SK-N-SH treated with all-trans-retinoic acid at 6 μM for 48 hours (cell line): Measurements from ENCODE around the gene ARL4C.
"Not testable (repeated sequence)": the region's sequence is repeated elsewhere in the genome, so short reads cannot be mapped to it uniquely, and the experiment has no call there.

ENCODE experiments used
- ATAC-seq: fragments of 200-7000 bp; cut with Tn5 transposase; 3 replicates; pipeline ENCODE4 v1.9.1; 2020; ENCODE audit warnings: mild to moderate bottlenecking, moderate library complexity
- ARNTL ChIP-seq: fragments of 450-650 bp; formaldehyde crosslinking; IDR thresholded peaks from 2 replicates; pipeline ENCODE4 v1.5.0; 2020; ENCODE audit warnings: low read depth, mild to moderate bottlenecking, moderate library complexity, borderline replicate concordance
- BACH2 ChIP-seq: fragments of 250-450 bp; sonication (Bioruptor Pico); IDR thresholded peaks from 2 replicates; pipeline ENCODE4 v1.9.0; 2021; ENCODE audit warnings: mild to moderate bottlenecking, borderline replicate concordance
- CREB5 ChIP-seq: fragments of 250-450 bp; sonication (Bioruptor Pico); IDR thresholded peaks from 2 replicates; pipeline ENCODE4 v1.5.1; 2020; ENCODE audit warnings: low read depth, mild to moderate bottlenecking, moderate library complexity
- CSDC2 ChIP-seq: fragments of 250-450 bp; sonication (Bioruptor Pico); IDR thresholded peaks from 2 replicates; pipeline ENCODE4 v1.5.0; 2020; ENCODE audit warnings: mild to moderate bottlenecking, moderate library complexity
- CSRNP3 ChIP-seq: fragments of 250-450 bp; sonication (Bioruptor Pico); IDR thresholded peaks from 2 replicates; pipeline ENCODE4 v1.5.1; 2021; ENCODE audit warnings: mild to moderate bottlenecking, moderate library complexity
- ESRRG ChIP-seq: fragments of 250-450 bp; sonication (Bioruptor Pico); IDR thresholded peaks from 2 replicates; pipeline ENCODE4 v1.6.1; 2021; ENCODE audit warnings: mild to moderate bottlenecking
- GLIS3 ChIP-seq: fragments of 250-450 bp; sonication (Bioruptor Pico); IDR thresholded peaks from 2 replicates; pipeline ENCODE4 v1.5.0; 2020; ENCODE audit warnings: mild to moderate bottlenecking, moderate library complexity
- ISL1 ChIP-seq: fragments of 250-450 bp; sonication (Bioruptor Pico); IDR thresholded peaks from 2 replicates; pipeline ENCODE4 v2.1.2; 2022; ENCODE audit warnings: mild to moderate bottlenecking, moderate library complexity
- OSR1 ChIP-seq: fragments of 250-450 bp; sonication (Bioruptor Pico); IDR thresholded peaks from 2 replicates; pipeline ENCODE4 v1.8.0; 2022; ENCODE audit warnings: moderate library complexity, mild to moderate bottlenecking, inconsistent platforms
- POU6F1 ChIP-seq: fragments of 250-450 bp; sonication (Bioruptor Pico); IDR thresholded peaks from 2 replicates; pipeline ENCODE4 v1.8.0; 2021; ENCODE audit warnings: low read depth, mild to moderate bottlenecking, moderate library complexity, borderline replicate concordance
- PPARA ChIP-seq: fragments of 250-450 bp; sonication (Bioruptor Pico); IDR thresholded peaks from 2 replicates; pipeline ENCODE4 v1.5.0; 2020; ENCODE audit warnings: mild to moderate bottlenecking, borderline replicate concordance
- RARB ChIP-seq: fragments of 250-450 bp; sonication (Bioruptor Pico); IDR thresholded peaks from 2 replicates; pipeline ENCODE4 v1.8.0; 2021; ENCODE audit warnings: mild to moderate bottlenecking, moderate library complexity
- TCF4 ChIP-seq: fragments of 250-450 bp; sonication (Bioruptor Pico); IDR thresholded peaks from 2 replicates; pipeline ENCODE4 v1.8.0; 2021; ENCODE audit warnings: mild to moderate bottlenecking, moderate library complexity, borderline replicate concordance
- TOX ChIP-seq: fragments of 250-450 bp; sonication (Bioruptor Pico); IDR thresholded peaks from 2 replicates; pipeline ENCODE4 v1.8.0; 2021; ENCODE audit warnings: mild to moderate bottlenecking, moderate library complexity, borderline replicate concordance
- TSHZ2 ChIP-seq: fragments of 250-450 bp; sonication (Bioruptor Pico); IDR thresholded peaks from 2 replicates; pipeline ENCODE4 v1.5.0; 2020; ENCODE audit warnings: mild to moderate bottlenecking, moderate library complexity
- ZFP3 ChIP-seq: fragments of 250-450 bp; sonication (Bioruptor Pico); IDR thresholded peaks from 2 replicates; pipeline ENCODE4 v1.5.0; 2020; ENCODE audit warnings: mild to moderate bottlenecking, moderate library complexity
- ZFP30 ChIP-seq: fragments of 450-650 bp; formaldehyde crosslinking; IDR thresholded peaks from 2 replicates; pipeline ENCODE4 v1.5.0; 2022; ENCODE audit warnings: mild to moderate bottlenecking, moderate library complexity
- ZNF565 ChIP-seq: fragments of 450-650 bp; formaldehyde crosslinking; conservative IDR thresholded peaks from 2 replicates; pipeline ENCODE4 v1.5.0; 2020; ENCODE audit warnings: low read depth, mild to moderate bottlenecking, moderate library complexity
- ZNF8 ChIP-seq: fragments of 450-650 bp; formaldehyde crosslinking; IDR thresholded peaks from 2 replicates; pipeline ENCODE4 v1.5.0; 2020; ENCODE audit warnings: mild to moderate bottlenecking, moderate library complexity
- TF ChIP-seq, protein P1 (sequence below): fragments of 250-450 bp; sonication (Bioruptor Pico); IDR thresholded peaks from 2 replicates; pipeline ENCODE4 v1.8.0; 2020; ENCODE audit warnings: mild to moderate bottlenecking, moderate library complexity, borderline replicate concordance

The ARL4C gene

DNA sequence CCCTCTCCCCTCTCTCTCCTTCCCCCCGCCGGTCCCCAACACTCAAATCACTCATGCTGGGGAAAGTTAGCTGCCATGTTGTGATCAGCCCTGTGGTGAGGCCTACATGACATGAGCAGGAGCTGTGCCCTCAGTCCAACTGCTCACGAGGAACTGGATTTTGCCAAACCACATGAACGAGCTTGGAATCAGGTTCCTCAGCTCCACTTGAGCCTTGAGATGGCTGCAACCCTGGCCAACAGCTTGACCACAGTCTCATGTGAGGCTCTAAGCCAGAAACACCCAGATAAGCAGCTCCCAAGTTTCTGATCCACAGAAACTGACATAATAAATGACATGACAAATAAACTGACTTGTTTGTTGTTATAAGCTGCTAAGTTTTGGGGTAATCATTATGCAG, 38.4 kb downstream of the ARL4C start:
- TF ChIP-seq TCF4 (no peak), ZNF8 (CRISPR knock-in tag) (no peak), BACH2 (CRISPR knock-in tag) (no peak), CSRNP3 (CRISPR knock-in tag) (no peak), TSHZ2 (CRISPR knock-in tag) (no peak), GLIS3 (CRISPR knock-in tag) (no peak), ARNTL (CRISPR knock-in tag) (no peak), ESRRG (CRISPR knock-in tag) (no peak), OSR1 (CRISPR knock-in tag) (no peak), ZFP3 (CRISPR knock-in tag) (no peak), CREB5 (CRISPR knock-in tag) (no peak), ISL1 (CRISPR knock-in tag) (no peak), TOX (CRISPR knock-in tag) (no peak), RARB (CRISPR knock-in tag) (no peak), ZNF565 (CRISPR knock-in tag) (no peak)
- TF ChIP-seq, protein P1, sequence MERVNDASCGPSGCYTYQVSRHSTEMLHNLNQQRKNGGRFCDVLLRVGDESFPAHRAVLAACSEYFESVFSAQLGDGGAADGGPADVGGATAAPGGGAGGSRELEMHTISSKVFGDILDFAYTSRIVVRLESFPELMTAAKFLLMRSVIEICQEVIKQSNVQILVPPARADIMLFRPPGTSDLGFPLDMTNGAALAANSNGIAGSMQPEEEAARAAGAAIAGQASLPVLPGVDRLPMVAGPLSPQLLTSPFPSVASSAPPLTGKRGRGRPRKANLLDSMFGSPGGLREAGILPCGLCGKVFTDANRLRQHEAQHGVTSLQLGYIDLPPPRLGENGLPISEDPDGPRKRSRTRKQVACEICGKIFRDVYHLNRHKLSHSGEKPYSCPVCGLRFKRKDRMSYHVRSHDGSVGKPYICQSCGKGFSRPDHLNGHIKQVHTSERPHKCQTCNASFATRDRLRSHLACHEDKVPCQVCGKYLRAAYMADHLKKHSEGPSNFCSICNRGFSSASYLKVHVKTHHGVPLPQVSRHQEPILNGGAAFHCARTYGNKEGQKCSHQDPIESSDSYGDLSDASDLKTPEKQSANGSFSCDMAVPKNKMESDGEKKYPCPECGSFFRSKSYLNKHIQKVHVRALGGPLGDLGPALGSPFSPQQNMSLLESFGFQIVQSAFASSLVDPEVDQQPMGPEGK (CRISPR knock-in tag) = no peak
- TF ChIP-seq, all 23 proteins: peak for 0
- no peak for ATAC-seq

DNA sequence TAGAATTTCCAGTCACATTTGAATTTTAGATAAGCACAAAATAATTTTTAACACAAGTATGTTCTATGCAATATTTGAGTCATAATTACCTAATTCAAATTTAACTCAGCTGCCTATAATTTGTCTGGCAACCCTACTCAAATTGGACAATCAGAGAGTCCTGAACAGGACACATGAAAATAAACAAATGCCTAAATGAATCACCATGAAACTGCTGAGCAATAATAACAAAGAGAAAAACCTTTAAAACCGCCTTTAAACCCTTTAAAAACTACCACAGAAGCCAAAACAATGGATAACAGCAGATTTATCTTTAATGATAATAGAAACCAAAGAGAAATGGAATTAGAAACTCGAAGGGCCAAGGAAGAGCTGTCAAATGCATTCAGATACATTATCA, 39.5 kb downstream of the ARL4C start:
- TF ChIP-seq, protein P1 (CRISPR knock-in tag) = no peak
- no peak for TF ChIP-seq ESRRG (CRISPR knock-in tag)
- no peak for TF ChIP-seq ZNF565 (CRISPR knock-in tag)
- no peak for TF ChIP-seq ARNTL (CRISPR knock-in tag)
- no peak for TF ChIP-seq ZNF8 (CRISPR knock-in tag)
- no peak for TF ChIP-seq TSHZ2 (CRISPR knock-in tag)
- TF ChIP-seq TCF4 = no peak
- no peak for TF ChIP-seq PPARA (CRISPR knock-in tag)
- no peak for TF ChIP-seq RARB (CRISPR knock-in tag)
- TF ChIP-seq ZFP3 (CRISPR knock-in tag) = no peak
- TF ChIP-seq POU6F1 (CRISPR knock-in tag) = no peak
- no peak for TF ChIP-seq CSDC2 (CRISPR knock-in tag)
- no peak for TF ChIP-seq ZFP30 (CRISPR knock-in tag)
- ATAC-seq = no peak

DNA sequence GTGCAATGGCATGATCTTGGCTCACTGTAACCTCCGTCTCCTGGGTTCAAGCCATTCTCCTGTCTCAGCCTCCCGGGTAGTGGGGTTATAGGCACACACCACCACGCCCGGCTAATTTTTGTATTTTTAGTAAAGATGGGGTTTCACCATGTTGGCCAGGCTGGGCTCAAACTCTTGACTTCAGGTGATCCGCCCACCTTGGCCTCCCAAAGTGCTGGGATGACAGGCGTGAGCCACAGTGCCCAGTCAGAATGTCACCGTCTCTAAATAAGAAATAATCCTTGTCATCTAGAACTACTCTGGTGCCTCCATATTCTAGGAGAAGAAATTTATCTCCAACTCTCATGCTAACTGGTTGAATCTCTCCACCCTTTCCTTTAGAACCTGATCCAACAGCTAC, 41.6 kb downstream of the ARL4C start:
- ATAC-seq = not testable (repeated sequence)
